GM18909 (cell line): ENCODE results near the gene LRRC57.

Source experiments
- ATAC-seq: cut with Tn5 transposase; IDR thresholded peaks from one replicate; pipeline ENCODE4 v1.9.1; 2021; ENCODE audit warnings: mild to moderate bottlenecking; ENCODE audit not compliant: unreplicated experiment, poor library complexity

Gene LRRC57

GRCh38 chr15:42493679-42494078, 54.9 kb downstream of the LRRC57 start:
- ATAC-seq = no peak

- no peak for ATAC-seq
Observed at GRCh38 chr15:42491539-42492225, 56.9 kb downstream of the LRRC57 start.

- ATAC-seq = peak; percentile 61
Observed at GRCh38 chr15:42490671-42491538, 57.7 kb downstream of the LRRC57 start, which contains the start of gene ZNF106. Gene ZNF106, minus strand, starts transcription at chr15:42491141. Its CDS starts 18,852 bp downstream, at chr15:42472289.

GRCh38 chr15:42490291-42490670, 58.3 kb downstream of the LRRC57 start:
- ATAC-seq = no peak
